Epithelial cell of esophagus (primary cell): Measurements from ENCODE around the gene LPAR6.

Experiments used
- DNase-seq: peaks from one replicate; pipeline ENCODE4 v3.0.0; 2010; ENCODE audit warnings: low read depth
- H3K4me3 ChIP-seq: 2 replicates; pipeline ENCODE4 v1.5.1; 2011; ENCODE audit warnings: mild to moderate bottlenecking, low read length, control low read depth
- CTCF ChIP-seq: IDR thresholded peaks from 2 replicates; pipeline ENCODE4 v1.5.1; 2011; ENCODE audit warnings: low read depth, mild to moderate bottlenecking, low read length, control low read depth, inconsistent platforms; ENCODE audit not compliant: insufficient read depth; ENCODE audit errors: missing control alignments

The LPAR6 gene

GRCh38 chr13:48403913-48404312 lies 9.0 kb downstream of the LPAR6 start:
- DNase-seq, result no peak
- no peak overlapping the region for H3K4me3 ChIP-seq
- TF ChIP-seq CTCF, result no peak

GRCh38 chr13:48403151-48403631 lies 9.7 kb downstream of the LPAR6 start:
- no peak for TF ChIP-seq CTCF
- no peak for DNase-seq
- no peak overlapping the region for H3K4me3 ChIP-seq

GRCh38 chr13:48402325-48402932 lies 10.5 kb downstream of the LPAR6 start:
- DNase-seq, result peak; percentile 29
- TF ChIP-seq CTCF, result no peak
- no peak overlapping the region for H3K4me3 ChIP-seq

- TF ChIP-seq CTCF, result no peak
Measured at GRCh38 chr13:48401480-48401879, 11.4 kb downstream of the LPAR6 start.

GRCh38 chr13:48400850-48401291 lies 12.0 kb downstream of the LPAR6 start:
- TF ChIP-seq CTCF, result no peak
- DNase-seq, result peak; percentile 95
- H3K4me3 ChIP-seq, result no peak overlapping the region

More at GRCh38 chr13:48401480-48401879, 11.4 kb downstream of the LPAR6 start:
- no peak for DNase-seq
- no peak overlapping the region for H3K4me3 ChIP-seq

- no peak overlapping the region for H3K4me3 ChIP-seq
- TF ChIP-seq CTCF, result no peak
- DNase-seq, result peak; percentile 50
Measured at GRCh38 chr13:48400090-48400694, 12.7 kb downstream of the LPAR6 start.
